ENCODE data around the gene ARSD.
"Not testable (repeated sequence)": the region's sequence is repeated elsewhere in the genome, so short reads cannot be mapped to it uniquely, and the experiment has no call there.

The ARSD gene

GRCh38 chrX:2928583-2929434 is at the start of gene ARSD:
ARSD (minus strand) TSS chrX:2929339; CDS start chrX:2929275, 64 bp downstream.
- DNase-seq: peak; percentile 48 to 62

- not testable (repeated sequence) for DNase-seq
These were observed 49.5 kb upstream of the ARSD start for GRCh38 chrX:2978639-2979038.

GRCh38 chrX:2974961-2975360 is 45.8 kb upstream of the ARSD start:
- no peak for DNase-seq

- DNase-seq: no peak
These were observed 43.3 kb upstream of the ARSD start for GRCh38 chrX:2972391-2972790.

- no peak for DNase-seq
These were observed 39.9 kb upstream of the ARSD start for GRCh38 chrX:2969021-2969420.

GRCh38 chrX:2967998-2968909 is 39.1 kb upstream of the ARSD start:
- peak; percentile 23 to 27 for DNase-seq

GRCh38 chrX:2967584-2967983 is 38.4 kb upstream of the ARSD start:
- no peak for DNase-seq

GRCh38 chrX:2967012-2967411 is 37.9 kb upstream of the ARSD start:
- no peak for DNase-seq

- peak in 1 of 2 experiments; percentile 21 for DNase-seq
These were observed 36.8 kb upstream of the ARSD start for GRCh38 chrX:2965965-2966364.

GRCh38 chrX:2963992-2964794 is 35.1 kb upstream of the ARSD start:
- not testable (repeated sequence) for DNase-seq

GRCh38 chrX:2963449-2963848 is 34.3 kb upstream of the ARSD start:
- not testable (repeated sequence) for DNase-seq

GRCh38 chrX:2962381-2962780 is 33.2 kb upstream of the ARSD start:
- no peak for DNase-seq

- DNase-seq: no peak
These were observed 31.8 kb upstream of the ARSD start for GRCh38 chrX:2960861-2961515.

GRCh38 chrX:2958199-2958598 is 29.1 kb upstream of the ARSD start:
- DNase-seq: no peak

- DNase-seq: no peak
These were observed 26.7 kb upstream of the ARSD start for GRCh38 chrX:2955838-2956237.

- no peak for DNase-seq
These were observed 26.1 kb upstream of the ARSD start for GRCh38 chrX:2955281-2955680.

- DNase-seq: no peak
These were observed 25.4 kb upstream of the ARSD start for GRCh38 chrX:2954541-2954940.

- DNase-seq: not testable (repeated sequence)
These were observed 8.8 kb upstream of the ARSD start for GRCh38 chrX:2937942-2938341.

GRCh38 chrX:2934715-2935710 is 5.9 kb upstream of the ARSD start:
- no peak for DNase-seq

GRCh38 chrX:2933125-2933900 is 4.2 kb upstream of the ARSD start:
- no peak for DNase-seq

Data from activated T-cell treated with anti-CD3 and anti-CD28 coated beads, Interleukin-2, amount 50 U/mL, for 48 hours (primary cell).